HG03571 (cell line): ENCODE data around the gene MRPL44.
"Not testable (repeated sequence)": the region's sequence is repeated elsewhere in the genome, so short reads cannot be mapped to it uniquely, and the experiment has no call there.

Experiments used
- ATAC-seq: cut with Tn5 transposase; IDR thresholded peaks from one replicate; pipeline ENCODE4 v1.9.1; 2021; ENCODE audit not compliant: unreplicated experiment

The MRPL44 gene

DNA sequence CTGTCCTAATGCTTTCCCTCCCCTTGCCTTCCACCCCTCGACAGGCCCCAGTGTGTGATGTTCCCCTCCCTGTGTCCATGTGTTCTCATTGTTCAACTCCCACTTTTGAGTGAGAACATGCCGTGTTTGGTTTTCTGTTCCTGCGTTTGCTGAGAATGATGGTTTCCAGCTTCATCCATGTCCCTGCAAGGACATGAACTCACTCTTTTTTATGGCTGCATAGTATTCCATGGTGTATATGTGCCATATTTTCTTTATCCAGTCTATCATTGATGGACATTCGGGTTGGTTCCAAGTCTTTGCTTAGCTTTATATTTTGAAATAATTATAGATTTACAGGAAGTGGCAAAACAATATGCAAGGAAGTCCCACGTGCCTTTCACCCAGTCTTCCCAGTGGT, 43.4 kb downstream of the MRPL44 start:
- ATAC-seq: not testable (repeated sequence)

- no peak for ATAC-seq
Measured at GRCh38 chr2:224004105-224004695, 46.9 kb downstream of the MRPL44 start.

GRCh38 chr2:224008702-224009261, 51.5 kb downstream of the MRPL44 start:
- ATAC-seq: no peak

DNA sequence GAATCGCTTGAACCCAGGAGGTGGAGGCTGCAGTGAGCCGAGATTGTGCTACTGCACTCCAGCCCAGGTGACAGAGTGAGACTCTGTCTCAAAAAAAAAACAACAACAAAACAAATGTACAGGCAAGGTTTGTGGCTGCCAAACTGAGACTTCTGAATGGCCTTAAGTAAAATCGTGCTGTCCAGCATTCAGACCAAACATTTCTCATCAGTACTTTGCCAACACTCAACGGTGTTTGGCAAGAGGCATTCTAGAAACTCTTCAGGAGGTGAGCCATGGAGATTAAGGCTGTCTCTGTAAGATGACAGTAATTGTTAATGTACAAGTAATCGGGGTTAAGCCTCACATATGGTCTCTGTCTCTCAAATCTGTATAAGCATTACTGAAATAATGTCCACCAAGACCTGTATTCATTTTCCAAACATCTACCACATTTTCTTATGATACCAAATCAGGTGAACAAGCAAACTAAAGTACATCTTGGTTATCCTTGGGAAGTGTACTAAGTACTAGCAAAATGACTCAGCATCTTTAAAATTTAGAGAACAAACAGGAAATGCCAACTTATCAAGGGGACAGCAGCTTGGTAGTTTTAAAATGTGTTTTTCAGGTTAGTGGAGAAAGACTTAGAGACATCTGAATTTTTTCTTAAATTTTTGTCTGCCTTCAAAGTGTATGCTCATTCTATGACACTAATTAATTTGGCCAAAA, 52.5 kb downstream of the MRPL44 start:
- no peak for ATAC-seq

DNA sequence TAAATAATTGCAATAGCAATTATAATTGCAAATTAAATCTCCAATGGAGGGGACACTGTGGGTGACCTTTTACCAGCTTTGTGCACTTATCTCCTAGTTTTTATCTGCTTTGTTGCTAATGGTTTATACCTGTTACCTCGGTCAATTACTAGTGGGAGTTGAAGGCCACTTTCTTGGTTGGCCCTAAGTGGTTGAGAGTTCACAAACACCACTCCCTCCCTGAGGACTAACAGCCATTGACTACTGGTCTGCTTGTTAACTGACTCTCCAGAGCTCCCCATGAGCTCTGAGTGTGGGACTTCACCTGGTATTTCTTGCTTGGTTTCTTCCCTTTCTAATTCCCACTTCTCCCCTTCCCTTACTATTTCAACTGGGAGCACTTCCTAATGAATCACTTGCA, 54.6 kb downstream of the MRPL44 start:
- ATAC-seq: no peak

DNA sequence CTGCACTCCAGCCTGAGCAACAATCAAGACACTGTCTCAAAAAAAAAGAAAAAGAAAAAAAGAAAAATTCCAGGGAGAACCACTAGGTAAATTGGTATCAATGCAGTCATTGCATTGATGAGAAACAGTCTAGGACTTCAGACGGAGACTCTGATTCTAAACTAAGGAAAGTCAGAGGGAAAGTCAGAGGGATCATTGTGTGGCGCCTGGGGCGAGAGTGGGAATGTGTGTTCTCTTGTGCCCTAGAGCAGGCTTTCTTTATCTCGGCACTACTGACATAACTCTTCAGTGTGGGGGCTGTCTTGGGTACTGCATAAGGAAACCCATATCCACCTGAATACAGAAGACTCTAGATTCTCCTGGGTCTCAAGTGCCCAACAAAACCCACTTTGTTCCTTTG, 57.1 kb downstream of the MRPL44 start:
- no peak for ATAC-seq

GRCh38 chr2:224016963-224017362, 59.7 kb downstream of the MRPL44 start:
- ATAC-seq: no peak
